Cardiac muscle cell (in vitro differentiated cells and primary cell): Measurements from ENCODE around the gene PCDHGA12. TPM values are rescaled to one million over a fixed set of nuclear protein-coding genes. Genes with fewer than 3 reads are reported as not detected.
A peak's percentile ranks its signal among the peaks of the same experiment; 100 is the strongest.
"Not testable (repeated sequence)": the region's sequence is repeated elsewhere in the genome, so short reads cannot be mapped to it uniquely, and the experiment has no call there.

ENCODE experiments used
- DNase-seq, 2 donors: peaks; one replicate each; pipeline versions ENCODE4 v3.0.0 to v3.0.0-alpha.2; 2010 to 2017; ENCODE audit warnings: low read depth in 1 of 2, low spot score in 1 of 2
- H3K27ac ChIP-seq: fragments of 200-600 bp; sonication (generic); 2 replicates; pipeline ENCODE4 v1.5.1; 2016
- H3K27me3 ChIP-seq: fragments of 200-600 bp; sonication (generic); 2 replicates; pipeline ENCODE4 v1.6.0; 2016; ENCODE audit warnings: control low read depth
- H3K36me3 ChIP-seq: fragments of 200-600 bp; sonication (generic); 2 replicates; pipeline ENCODE4 v1.5.1; 2016; ENCODE audit warnings: control low read depth
- H3K4me1 ChIP-seq: fragments of 200-600 bp; sonication (generic); 2 replicates; pipeline ENCODE4 v1.8.1; 2017; ENCODE audit warnings: low read depth, mild to moderate bottlenecking, mixed run types
- H3K4me3 ChIP-seq: fragments of 200-600 bp; sonication (generic); 2 replicates; pipeline ENCODE4 v1.5.1; 2016; ENCODE audit warnings: mild to moderate bottlenecking
- H3K9me3 ChIP-seq: fragments of 200-600 bp; sonication (generic); 2 replicates; pipeline ENCODE4 v1.5.1; 2017; ENCODE audit warnings: low read depth, mild to moderate bottlenecking, control low read depth
- polyA plus RNA-seq: library from polyadenylated mRNA; unstranded; fragments of >200 nt; fragmentation: Nextera tagmentation; extraction: Ambion mirVana; gene quantifications from 2 replicates; pipeline ENCODE4 v1.2.1, GENCODE V29; 2016
- total RNA-seq: library from RNA; depleted of rRNA; stranded (reverse); fragments of >200 nt; gene quantifications from 2 replicates; pipeline ENCODE4 v1.2.3, GENCODE V29; 2016
- TF ChIP-seq, protein P1 (sequence below): IDR thresholded peaks from 2 replicates; pipeline ENCODE4 v1.5.1; 2012; ENCODE audit warnings: low read depth, mild to moderate bottlenecking, low read length

The PCDHGA12 gene
- total and polyA plus RNA-seq, 2 experiments from 2014 or later = 0.45 to 6.1 TPM

DNA sequence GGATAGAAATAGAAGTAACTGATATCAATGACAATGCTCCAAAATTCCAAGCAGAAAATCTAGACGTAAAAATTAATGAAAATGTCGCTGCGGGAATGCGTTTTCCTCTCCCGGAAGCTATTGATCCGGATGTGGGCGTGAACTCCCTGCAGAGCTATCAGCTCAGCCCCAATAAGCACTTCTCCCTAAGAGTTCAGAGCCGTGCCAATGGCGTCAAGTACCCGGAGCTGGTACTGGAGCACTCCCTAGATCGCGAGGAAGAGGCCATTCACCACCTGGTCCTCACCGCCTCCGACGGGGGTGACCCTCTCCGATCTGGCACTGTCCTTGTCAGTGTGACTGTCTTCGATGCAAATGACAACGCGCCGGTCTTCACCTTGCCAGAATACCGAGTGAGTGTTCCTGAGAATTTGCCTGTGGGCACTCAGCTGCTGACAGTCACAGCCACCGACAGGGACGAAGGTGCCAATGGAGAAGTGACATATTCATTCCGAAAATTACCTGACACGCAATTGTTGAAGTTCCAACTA, 16.7 kb upstream of the PCDHGA12 start:
- no peak overlapping the region for H3K27ac ChIP-seq
- TF ChIP-seq, protein P1, sequence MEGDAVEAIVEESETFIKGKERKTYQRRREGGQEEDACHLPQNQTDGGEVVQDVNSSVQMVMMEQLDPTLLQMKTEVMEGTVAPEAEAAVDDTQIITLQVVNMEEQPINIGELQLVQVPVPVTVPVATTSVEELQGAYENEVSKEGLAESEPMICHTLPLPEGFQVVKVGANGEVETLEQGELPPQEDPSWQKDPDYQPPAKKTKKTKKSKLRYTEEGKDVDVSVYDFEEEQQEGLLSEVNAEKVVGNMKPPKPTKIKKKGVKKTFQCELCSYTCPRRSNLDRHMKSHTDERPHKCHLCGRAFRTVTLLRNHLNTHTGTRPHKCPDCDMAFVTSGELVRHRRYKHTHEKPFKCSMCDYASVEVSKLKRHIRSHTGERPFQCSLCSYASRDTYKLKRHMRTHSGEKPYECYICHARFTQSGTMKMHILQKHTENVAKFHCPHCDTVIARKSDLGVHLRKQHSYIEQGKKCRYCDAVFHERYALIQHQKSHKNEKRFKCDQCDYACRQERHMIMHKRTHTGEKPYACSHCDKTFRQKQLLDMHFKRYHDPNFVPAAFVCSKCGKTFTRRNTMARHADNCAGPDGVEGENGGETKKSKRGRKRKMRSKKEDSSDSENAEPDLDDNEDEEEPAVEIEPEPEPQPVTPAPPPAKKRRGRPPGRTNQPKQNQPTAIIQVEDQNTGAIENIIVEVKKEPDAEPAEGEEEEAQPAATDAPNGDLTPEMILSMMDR = no peak
- peaks cover 4% of the 10 kb centered on the region for H3K4me1 ChIP-seq
- H3K36me3 ChIP-seq = no peaks in the 10 kb centered on the region
- no peaks in the 10 kb centered on the region for H3K27me3 ChIP-seq
- no peak for DNase-seq
- H3K4me3 ChIP-seq = peak overlapping the region; percentile 56
- H3K9me3 ChIP-seq = peaks cover 12% of the 10 kb centered on the region

DNA sequence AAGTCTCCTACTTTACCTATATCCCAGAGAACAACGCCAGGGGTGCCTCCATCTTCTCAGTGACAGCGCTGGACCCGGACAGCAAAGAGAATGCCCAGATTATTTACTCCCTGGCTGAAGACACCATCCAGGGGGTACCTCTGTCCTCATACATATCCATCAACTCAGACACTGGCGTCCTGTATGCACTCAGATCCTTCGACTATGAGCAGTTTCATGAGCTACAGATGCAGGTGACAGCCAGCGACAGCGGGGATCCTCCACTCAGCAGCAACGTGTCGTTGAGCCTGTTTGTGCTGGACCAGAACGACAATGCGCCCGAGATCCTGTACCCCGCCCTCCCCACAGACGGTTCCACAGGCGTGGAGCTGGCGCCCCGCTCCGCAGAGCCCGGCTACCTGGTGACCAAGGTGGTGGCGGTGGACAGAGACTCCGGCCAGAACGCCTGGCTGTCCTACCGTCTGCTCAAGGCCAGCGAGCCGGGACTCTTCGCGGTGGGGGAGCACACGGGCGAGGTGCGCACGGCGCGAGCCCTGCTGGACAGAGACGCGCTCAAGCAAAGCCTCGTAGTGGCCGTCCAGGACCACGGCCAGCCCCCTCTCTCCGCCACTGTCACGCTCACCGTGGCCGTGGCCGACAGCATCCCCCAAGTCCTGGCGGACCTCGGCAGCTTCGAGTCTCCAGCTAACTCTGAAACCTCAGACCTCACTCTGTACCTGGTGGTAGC, 15.6 kb upstream of the PCDHGA12 start:
- H3K4me1 ChIP-seq, H3K36me3 ChIP-seq, H3K4me3 ChIP-seq, DNase-seq, H3K27me3 ChIP-seq, H3K27ac ChIP-seq: not testable (repeated sequence)
- peaks cover 16% of the 10 kb centered on the region for H3K9me3 ChIP-seq

DNA sequence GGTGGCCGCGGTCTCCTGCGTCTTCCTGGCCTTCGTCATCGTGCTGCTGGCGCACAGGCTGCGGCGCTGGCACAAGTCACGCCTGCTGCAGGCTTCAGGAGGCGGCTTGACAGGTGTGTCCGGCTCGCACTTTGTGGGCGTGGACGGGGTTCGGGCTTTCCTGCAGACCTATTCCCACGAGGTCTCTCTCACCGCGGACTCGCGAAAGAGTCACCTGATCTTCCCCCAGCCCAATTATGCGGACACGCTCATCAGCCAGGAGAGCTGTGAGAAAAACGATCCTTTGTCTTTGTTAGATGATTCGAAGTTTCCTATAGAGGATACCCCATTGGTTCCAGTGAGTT, 15.1 kb upstream of the PCDHGA12 start:
- H3K27ac ChIP-seq, H3K4me1 ChIP-seq, H3K27me3 ChIP-seq, DNase-seq, H3K4me3 ChIP-seq, H3K36me3 ChIP-seq: not testable (repeated sequence)
- H3K9me3 ChIP-seq = peaks cover 16% of the 10 kb centered on the region

DNA sequence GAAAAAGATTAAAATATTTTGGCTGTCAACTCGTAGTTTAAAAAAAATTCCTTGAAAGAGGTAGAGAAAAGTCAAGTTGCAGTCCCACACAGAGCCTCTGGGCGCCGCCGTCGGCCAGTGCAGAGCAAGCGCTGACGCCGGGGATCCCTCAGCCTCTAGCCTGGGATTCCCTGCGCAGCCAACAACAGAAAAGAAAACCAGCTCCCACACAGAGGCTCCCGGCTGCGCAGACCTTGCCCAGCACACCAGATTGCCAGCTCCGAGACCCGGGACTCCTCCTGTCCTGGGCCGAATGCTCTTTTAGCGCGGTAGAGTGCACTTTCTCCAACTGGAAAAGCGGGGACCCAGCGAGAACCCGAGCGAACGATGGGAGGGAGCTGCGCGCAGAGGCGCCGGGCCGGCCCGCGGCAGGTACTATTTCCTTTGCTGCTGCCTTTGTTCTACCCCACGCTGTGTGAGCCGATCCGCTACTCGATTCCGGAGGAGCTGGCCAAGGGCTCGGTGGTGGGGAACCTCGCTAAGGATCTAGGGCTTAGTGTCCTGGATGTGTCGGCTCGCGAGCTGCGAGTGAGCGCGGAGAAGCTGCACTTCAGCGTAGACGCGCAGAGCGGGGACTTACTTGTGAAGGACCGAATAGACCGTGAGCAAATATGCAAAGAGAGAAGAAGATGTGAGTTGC, 12.7 kb upstream of the PCDHGA12 start, which contains the start of gene PCDHGB7:
PCDHGB7 (plus strand) TSS at position 184 of the 679 bp plus-strand sequence; CDS start at position 367, 183 bp downstream.
- TF ChIP-seq, protein P1 = peak; percentile 77
- DNase-seq = peak; percentile 78 to 88
- H3K9me3 ChIP-seq = peaks cover 22% of the 10 kb centered on the region

DNA sequence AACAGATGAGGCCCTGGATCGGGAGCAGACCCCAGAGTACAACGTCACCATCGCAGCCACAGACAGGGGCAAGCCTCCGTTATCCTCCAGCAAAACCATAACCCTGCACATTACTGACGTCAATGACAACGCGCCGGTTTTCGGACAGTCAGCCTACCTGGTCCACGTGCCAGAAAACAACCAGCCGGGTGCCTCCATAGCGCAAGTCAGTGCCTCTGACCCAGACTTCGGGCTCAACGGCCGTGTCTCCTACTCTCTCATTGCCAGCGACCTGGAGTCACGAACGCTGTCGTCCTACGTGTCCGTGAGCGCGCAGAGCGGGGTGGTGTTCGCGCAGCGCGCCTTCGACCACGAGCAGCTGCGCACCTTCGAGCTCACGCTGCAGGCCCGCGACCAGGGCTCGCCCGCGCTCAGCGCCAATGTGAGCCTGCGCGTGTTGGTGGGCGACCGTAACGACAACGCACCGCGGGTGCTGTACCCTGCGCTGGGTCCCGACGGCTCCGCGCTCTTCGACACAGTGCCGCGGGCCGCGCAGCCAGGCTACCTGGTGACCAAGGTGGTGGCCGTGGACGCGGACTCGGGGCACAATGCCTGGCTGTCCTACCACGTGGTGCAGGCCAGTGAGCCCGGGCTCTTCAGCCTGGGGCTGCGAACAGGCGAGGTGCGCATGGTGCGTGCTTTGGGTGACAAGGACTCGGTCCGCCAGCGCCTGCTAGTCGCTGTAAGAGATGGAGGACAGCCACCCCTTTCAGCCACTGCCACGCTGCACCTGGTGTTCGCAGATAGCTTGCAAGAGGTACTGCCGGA, 11.0 kb upstream of the PCDHGA12 start:
- H3K9me3 ChIP-seq = peaks cover 23% of the 10 kb centered on the region
- H3K36me3 ChIP-seq = peaks cover 6% of the 10 kb centered on the region
- no peaks in the 10 kb centered on the region for H3K4me1 ChIP-seq
- no peak overlapping the region for H3K4me3 ChIP-seq
- no peaks in the 10 kb centered on the region for H3K27me3 ChIP-seq
- TF ChIP-seq, protein P1 = no peak
- no peak overlapping the region for H3K27ac ChIP-seq
- DNase-seq = no peak

More for the DNA sequence above, 12.7 kb upstream of the PCDHGA12 start, which contains the start of gene PCDHGB7:
- not testable (repeated sequence) for H3K27me3 ChIP-seq, H3K36me3 ChIP-seq, H3K4me1 ChIP-seq
- H3K4me3 ChIP-seq = peak within 1 kb of the TSS; percentile 35
- peak within 1 kb of the TSS; percentile 69 for H3K27ac ChIP-seq

DNA sequence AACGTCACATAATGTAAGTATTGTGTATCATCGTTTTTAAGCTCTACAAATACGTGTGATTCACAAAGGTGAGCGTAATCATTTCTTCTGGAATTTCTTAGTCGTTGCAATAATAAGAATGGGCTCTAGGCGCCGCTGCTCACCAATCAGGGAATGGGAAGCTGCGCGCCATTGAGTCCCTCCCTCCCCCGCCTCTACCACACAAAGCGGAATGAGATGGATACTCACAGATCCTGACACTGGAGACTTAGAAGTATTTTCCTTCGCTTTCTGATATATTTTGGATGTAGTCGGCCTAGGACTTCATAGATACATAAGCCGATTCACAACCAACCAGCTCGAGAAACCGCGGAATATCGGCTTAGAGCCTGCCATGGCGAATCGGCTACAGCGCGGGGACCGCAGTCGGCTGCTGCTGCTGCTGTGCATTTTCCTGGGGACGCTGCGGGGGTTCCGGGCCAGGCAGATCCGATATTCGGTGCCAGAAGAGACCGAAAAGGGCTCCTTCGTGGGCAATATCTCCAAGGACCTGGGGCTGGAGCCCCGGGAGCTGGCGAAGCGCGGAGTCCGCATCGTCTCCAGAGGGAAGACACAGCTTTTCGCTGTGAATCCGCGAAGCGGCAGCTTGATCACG, 9.3 kb upstream of the PCDHGA12 start, which contains the start of gene PCDHGA11:
PCDHGA11 (plus strand) TSS at position 197 of the 634 bp plus-strand sequence; CDS start at position 374, 177 bp downstream.
- Histone ChIP-seq H3K36me3 (peaks cover 6% of the 10 kb centered on the region), H3K27ac (no peak within 1 kb of the TSS), H3K27me3 (no peaks in the 10 kb centered on the region), H3K4me3 (no peak within 1 kb of the TSS), H3K4me1 (no peaks in the 10 kb centered on the region), H3K9me3 (peaks cover 23% of the 10 kb centered on the region)
- TF ChIP-seq, protein P1 = peak; percentile 61
- DNase-seq = peak in 1 of 2 donors; percentile 73
